ENCODE results near the gene DUSP11.

Gene DUSP11

GRCh38 chr2:73716543-73717250, 63.2 kb downstream of the DUSP11 start:
- no peak for DNase-seq

- no peak for DNase-seq
Observed at GRCh38 chr2:73714091-73714490, 65.8 kb downstream of the DUSP11 start.

Data from NCI-H524 (cell line).